ENCODE results near the gene TNS2.

DNA sequence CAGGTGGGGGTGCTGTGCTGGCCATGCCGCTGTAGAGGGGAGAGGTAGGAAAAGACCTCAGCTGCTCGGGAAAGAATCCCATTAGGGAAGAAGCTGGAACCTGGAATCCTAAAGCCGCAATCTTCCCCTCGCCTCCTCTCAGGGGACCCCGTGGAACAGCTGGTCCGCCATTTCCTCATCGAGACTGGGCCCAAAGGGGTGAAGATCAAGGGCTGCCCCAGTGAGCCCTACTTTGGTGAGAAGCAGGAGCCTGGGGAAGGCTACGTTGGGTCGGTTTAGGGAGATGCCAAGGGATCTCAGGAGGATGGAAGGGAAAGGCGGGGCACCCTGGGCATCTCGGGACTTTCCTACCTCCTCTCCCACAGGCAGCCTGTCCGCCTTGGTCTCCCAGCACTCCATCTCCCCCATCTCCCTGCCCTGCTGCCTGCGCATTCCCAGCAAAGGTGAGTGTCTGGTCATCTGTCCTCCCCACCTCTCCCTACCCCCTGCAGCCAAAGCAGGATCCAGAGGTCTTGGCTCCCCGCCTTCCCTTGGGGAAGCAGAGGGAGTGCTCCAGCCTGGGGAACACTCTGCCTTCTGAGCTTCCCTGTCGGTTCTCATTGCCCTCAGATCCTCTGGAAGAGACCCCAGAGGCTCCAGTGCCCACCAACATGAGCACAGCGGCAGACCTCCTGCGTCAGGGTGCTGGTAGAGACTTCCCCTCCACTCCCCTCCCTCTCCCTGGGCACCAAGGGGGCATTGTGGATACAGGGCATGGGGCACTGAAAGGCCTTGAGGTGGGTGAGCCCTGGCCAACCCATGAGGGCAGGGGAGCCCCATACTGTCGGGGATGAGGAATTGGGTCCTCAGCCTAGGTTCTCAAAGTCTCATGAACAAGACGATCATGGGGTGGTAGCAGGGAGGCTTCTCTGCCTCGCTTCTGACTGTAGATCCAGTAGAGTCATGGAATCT, 12.4 kb downstream of the TNS2 start:
- TF ChIP-seq, protein P1, sequence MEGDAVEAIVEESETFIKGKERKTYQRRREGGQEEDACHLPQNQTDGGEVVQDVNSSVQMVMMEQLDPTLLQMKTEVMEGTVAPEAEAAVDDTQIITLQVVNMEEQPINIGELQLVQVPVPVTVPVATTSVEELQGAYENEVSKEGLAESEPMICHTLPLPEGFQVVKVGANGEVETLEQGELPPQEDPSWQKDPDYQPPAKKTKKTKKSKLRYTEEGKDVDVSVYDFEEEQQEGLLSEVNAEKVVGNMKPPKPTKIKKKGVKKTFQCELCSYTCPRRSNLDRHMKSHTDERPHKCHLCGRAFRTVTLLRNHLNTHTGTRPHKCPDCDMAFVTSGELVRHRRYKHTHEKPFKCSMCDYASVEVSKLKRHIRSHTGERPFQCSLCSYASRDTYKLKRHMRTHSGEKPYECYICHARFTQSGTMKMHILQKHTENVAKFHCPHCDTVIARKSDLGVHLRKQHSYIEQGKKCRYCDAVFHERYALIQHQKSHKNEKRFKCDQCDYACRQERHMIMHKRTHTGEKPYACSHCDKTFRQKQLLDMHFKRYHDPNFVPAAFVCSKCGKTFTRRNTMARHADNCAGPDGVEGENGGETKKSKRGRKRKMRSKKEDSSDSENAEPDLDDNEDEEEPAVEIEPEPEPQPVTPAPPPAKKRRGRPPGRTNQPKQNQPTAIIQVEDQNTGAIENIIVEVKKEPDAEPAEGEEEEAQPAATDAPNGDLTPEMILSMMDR (conservative IDR thresholded peaks at IDR 0.05 in 1 of 2, IDR thresholded peaks at IDR 0.05 in 1 of 2; ENCODE audit: extremely low read depth in 1 of 2, insufficient read depth in 1 of 2, low read depth in 1 of 2, low read length in 2 of 2) = no peak
- TF ChIP-seq EZH2 (IDR thresholded peaks at IDR 0.05; ENCODE audit: borderline replicate concordance, low read length) = no peak

Data from mammary epithelial cell (primary cell).